Endodermal cell (in vitro differentiated cells): ENCODE data around the gene PEX1. TPM values are rescaled to one million over a fixed set of nuclear protein-coding genes. Genes with fewer than 3 reads are reported as not detected.
A peak's percentile ranks its signal among the peaks of the same experiment; 100 is the strongest.

ENCODE experiments used
- DNase-seq: peaks from one replicate; pipeline ENCODE4 v3.0.0-alpha.2; 2017
- H3K27ac ChIP-seq: 2 replicates; pipeline ENCODE4 v1.5.1; 2013; ENCODE audit warnings: mild to moderate bottlenecking, low read depth, low read length, moderate library complexity
- H3K27me3 ChIP-seq: 2 replicates; pipeline ENCODE4 v1.6.1; 2013; ENCODE audit warnings: mild to moderate bottlenecking, low read length, moderate library complexity; ENCODE audit not compliant: insufficient read depth, control insufficient read depth, poor library complexity, severe bottlenecking
- H3K36me3 ChIP-seq: 2 replicates; pipeline ENCODE4 v1.7.0; 2013; ENCODE audit warnings: mild to moderate bottlenecking, low read length, moderate library complexity; ENCODE audit not compliant: control insufficient read depth, insufficient read depth
- H3K4me1 ChIP-seq: one replicate; pipeline ENCODE4 v1.7.0; 2013; ENCODE audit warnings: low read length; ENCODE audit not compliant: control insufficient read depth, insufficient read depth
- H3K4me3 ChIP-seq: 2 replicates; pipeline ENCODE4 v1.5.1; 2013; ENCODE audit warnings: mild to moderate bottlenecking, low read length, moderate library complexity
- H3K9ac ChIP-seq: 2 replicates; pipeline ENCODE4 v1.6.1; 2013; ENCODE audit warnings: mild to moderate bottlenecking, low read length, moderate library complexity; ENCODE audit not compliant: poor library complexity, severe bottlenecking; ENCODE audit errors: extremely low read depth
- H3K9me3 ChIP-seq: 2 replicates; pipeline ENCODE4 v1.6.1; 2013; ENCODE audit warnings: mild to moderate bottlenecking, low read length, moderate library complexity; ENCODE audit not compliant: control insufficient read depth
- H3K27ac Mint-ChIP-seq: 2 replicates; pipeline ENCODE4 v1.8.0; 2020; ENCODE audit warnings: mixed read lengths
- H3K27me3 Mint-ChIP-seq: 2 replicates; pipeline ENCODE4 v1.8.0; 2021; ENCODE audit warnings: mild to moderate bottlenecking, mixed read lengths; ENCODE audit not compliant: insufficient read depth
- H3K36me3 Mint-ChIP-seq: 2 replicates; pipeline ENCODE4 v1.8.0; 2020; ENCODE audit warnings: low read depth, mixed read lengths
- H3K4me1 Mint-ChIP-seq: 2 replicates; pipeline ENCODE4 v1.8.0; 2020; ENCODE audit warnings: mixed read lengths
- H3K4me3 Mint-ChIP-seq: 2 replicates; pipeline ENCODE4 v1.8.0; 2020; ENCODE audit warnings: mild to moderate bottlenecking, moderate library complexity, mixed read lengths
- H3K9me3 Mint-ChIP-seq: 2 replicates; pipeline ENCODE4 v1.8.0; 2020; ENCODE audit warnings: mild to moderate bottlenecking, mixed read lengths
- WGBS, 2 experiments: methylation state at CpG; one replicate each; pipeline versions ENCODE4 v1.1.5 to v1.1.7; 2013; ENCODE audit warnings: missing lambda C conversion rate in 2 of 2, mixed read lengths in 1 of 2; ENCODE audit not compliant: insufficient coverage in 1 of 2, insufficient read length in 1 of 2; 5-methylcytosine and 5-hydroxymethylcytosine counted together
- total RNA-seq, 2 donors: library from RNA; stranded (reverse); fragmentation: NEBNext Ultra II Directional in 1 of 2; extraction: Animal tissue kit (Norgen Biotek cat#: 25700) in 1 of 2; gene quantifications; 2 replicates in 1 of 2; 3 replicates in 1 of 2; pipeline ENCODE4 v1.2.1, GENCODE V29; 2021
- TF ChIP-seq, protein P1 (sequence below): fragments of 200-600 bp; sonication (generic); conservative IDR thresholded peaks from 2 replicates; pipeline ENCODE4 v1.5.0; 2021; ENCODE audit warnings: antibody characterized with exemption, mild to moderate bottlenecking

PEX1 gene
- total RNA-seq, 2 donors from 2014 or later: 26.1 to 34.0 TPM

DNA sequence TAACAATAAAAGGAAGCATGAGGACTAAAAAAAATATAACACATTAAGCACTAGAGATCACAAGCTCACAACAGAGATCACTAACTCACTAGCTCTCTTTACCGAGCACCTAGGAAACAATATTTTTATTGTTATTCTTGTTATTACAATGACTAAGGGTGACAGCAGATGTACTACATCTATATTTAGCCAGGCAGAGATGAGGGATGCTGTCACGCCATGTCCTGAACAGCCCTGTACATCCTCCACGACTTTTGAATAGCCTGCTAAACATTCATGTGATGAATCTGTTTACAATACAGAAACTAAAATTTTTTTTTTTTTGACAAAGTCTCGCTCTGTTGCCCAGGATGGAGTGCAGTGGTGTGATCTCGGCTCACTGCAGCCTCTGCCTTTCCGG, 39.1 kb upstream of the PEX1 start:
- H3K9ac ChIP-seq: no peak overlapping the region
- H3K27me3 Mint-ChIP-seq: no peaks in the 10 kb centered on the region

DNA sequence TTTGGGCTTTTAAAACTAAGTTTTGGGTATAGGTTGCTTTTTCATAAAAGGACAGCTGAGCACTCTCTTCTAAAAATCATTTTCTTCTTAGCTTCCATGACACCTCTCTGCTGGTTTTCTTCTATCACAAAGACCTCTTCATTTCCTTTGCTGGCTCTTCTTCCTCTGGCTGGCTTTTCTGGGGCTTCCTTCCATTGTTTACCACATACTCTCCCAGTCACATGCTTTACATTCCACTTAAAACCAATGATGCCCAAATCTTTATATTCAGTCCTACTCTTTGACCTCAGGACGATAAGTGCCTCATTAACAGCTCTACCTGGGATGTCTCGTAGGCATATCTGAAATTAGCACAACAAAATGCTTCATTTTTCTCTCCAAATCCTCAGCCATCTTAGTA, 35.0 kb upstream of the PEX1 start:
- no peaks in the 10 kb centered on the region for H3K27me3 ChIP-seq
- H3K27me3 Mint-ChIP-seq: no peaks in the 10 kb centered on the region
- peaks cover 5% of the 10 kb centered on the region for H3K4me1 ChIP-seq
- peaks cover 17% of the 10 kb centered on the region for H3K36me3 Mint-ChIP-seq
- H3K4me1 Mint-ChIP-seq: peaks cover 9% of the 10 kb centered on the region
- H3K4me3 Mint-ChIP-seq: no peak overlapping the region
- H3K9me3 Mint-ChIP-seq: no peaks in the 10 kb centered on the region
- no peak overlapping the region for H3K27ac ChIP-seq
- H3K4me3 ChIP-seq: no peak overlapping the region
- H3K9ac ChIP-seq: no peak overlapping the region
- peak overlapping the region; percentile 12 for H3K27ac Mint-ChIP-seq
- H3K36me3 ChIP-seq: peaks cover 69% of the 10 kb centered on the region
- TF ChIP-seq, protein P1, sequence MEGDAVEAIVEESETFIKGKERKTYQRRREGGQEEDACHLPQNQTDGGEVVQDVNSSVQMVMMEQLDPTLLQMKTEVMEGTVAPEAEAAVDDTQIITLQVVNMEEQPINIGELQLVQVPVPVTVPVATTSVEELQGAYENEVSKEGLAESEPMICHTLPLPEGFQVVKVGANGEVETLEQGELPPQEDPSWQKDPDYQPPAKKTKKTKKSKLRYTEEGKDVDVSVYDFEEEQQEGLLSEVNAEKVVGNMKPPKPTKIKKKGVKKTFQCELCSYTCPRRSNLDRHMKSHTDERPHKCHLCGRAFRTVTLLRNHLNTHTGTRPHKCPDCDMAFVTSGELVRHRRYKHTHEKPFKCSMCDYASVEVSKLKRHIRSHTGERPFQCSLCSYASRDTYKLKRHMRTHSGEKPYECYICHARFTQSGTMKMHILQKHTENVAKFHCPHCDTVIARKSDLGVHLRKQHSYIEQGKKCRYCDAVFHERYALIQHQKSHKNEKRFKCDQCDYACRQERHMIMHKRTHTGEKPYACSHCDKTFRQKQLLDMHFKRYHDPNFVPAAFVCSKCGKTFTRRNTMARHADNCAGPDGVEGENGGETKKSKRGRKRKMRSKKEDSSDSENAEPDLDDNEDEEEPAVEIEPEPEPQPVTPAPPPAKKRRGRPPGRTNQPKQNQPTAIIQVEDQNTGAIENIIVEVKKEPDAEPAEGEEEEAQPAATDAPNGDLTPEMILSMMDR: no peak
- no peaks in the 10 kb centered on the region for H3K9me3 ChIP-seq
- no peak for DNase-seq
- 91 to 94% methylated on average over 2 of the region's 2 CpGs for WGBS, 2 experiments

More for the DNA sequence above, 39.1 kb upstream of the PEX1 start:
- Histone ChIP-seq H3K27ac (no peak overlapping the region), H3K36me3 (peaks cover 80% of the 10 kb centered on the region), H3K27me3 (no peaks in the 10 kb centered on the region), H3K9me3 (no peaks in the 10 kb centered on the region), H3K4me1 (peaks cover 5% of the 10 kb centered on the region), H3K4me3 (no peak overlapping the region)
- Mint-ChIP-seq H3K9me3 (no peaks in the 10 kb centered on the region), H3K4me1 (peaks cover 9% of the 10 kb centered on the region), H3K36me3 (peaks cover 36% of the 10 kb centered on the region), H3K27ac (no peak overlapping the region), H3K4me3 (no peak overlapping the region)
- 95 to 100% methylated on average over 4 to 5 of the region's 6 CpGs for WGBS, 2 experiments
- DNase-seq: no peak
- TF ChIP-seq, protein P1: no peak

DNA sequence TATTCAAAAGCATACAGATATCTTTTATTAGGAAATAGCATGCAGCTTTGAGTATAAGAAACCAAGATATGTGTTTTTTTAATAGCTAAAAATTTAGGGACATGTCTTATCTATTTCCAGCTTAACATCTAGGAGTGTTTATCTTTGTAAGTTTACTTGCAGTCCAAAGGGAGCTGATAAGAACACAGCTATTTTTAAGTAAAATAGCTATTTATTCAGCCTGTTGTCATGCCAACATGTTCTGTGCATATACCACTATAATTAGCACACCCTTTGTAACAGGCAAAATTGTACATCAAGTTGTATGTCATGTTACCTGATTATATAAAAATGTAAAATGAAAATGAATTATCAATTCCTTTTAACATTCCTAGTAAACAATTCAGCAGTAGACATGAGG, 32.3 kb upstream of the PEX1 start:
- H3K9me3 Mint-ChIP-seq: no peaks in the 10 kb centered on the region
- Histone ChIP-seq H3K36me3 (peaks cover 47% of the 10 kb centered on the region), H3K9me3 (no peaks in the 10 kb centered on the region), H3K4me3 (no peak overlapping the region), H3K27me3 (no peaks in the 10 kb centered on the region), H3K9ac (no peak overlapping the region), H3K27ac (no peak overlapping the region), H3K4me1 (peaks cover 5% of the 10 kb centered on the region)
- H3K27me3 Mint-ChIP-seq: no peaks in the 10 kb centered on the region
- H3K36me3 Mint-ChIP-seq: peaks cover 8% of the 10 kb centered on the region
- H3K4me1 Mint-ChIP-seq: peaks cover 9% of the 10 kb centered on the region
- H3K27ac Mint-ChIP-seq: no peak overlapping the region
- TF ChIP-seq, protein P1: no peak
- no peak overlapping the region for H3K4me3 Mint-ChIP-seq
- DNase-seq: no peak
